HG03196 (cell line): ENCODE measurements around the gene ICOSLG.
"Not testable (repeated sequence)": the region's sequence is repeated elsewhere in the genome, so short reads cannot be mapped to it uniquely, and the experiment has no call there.

Experiments
- ATAC-seq: cut with Tn5 transposase; IDR thresholded peaks from one replicate; pipeline ENCODE4 v1.9.1; 2021; ENCODE audit not compliant: unreplicated experiment

The ICOSLG gene

GRCh38 chr21:44227614-44228013 is 13.1 kb downstream of the ICOSLG start:
- ATAC-seq, result not testable (repeated sequence)

DNA sequence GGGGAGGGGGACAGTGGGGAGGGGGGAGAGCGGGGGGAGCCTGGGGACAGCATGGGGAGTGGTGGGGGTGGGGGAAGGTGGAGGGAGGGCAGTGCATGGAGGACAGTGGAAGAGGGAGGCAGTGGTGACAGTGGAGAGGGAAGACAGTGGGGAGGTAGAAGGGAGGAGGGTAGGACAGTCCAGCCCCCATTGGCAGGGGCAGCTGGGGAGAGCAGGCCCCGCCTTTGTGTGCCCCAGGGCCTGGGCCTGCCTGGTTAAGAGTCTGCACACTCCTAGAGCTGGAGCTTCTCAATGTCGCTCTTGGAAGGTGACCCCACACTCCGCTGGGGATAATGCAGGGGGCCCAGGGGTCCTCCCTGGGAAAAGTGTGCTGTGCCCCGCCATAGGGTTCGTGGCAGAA is 15.1 kb downstream of the ICOSLG start:
- ATAC-seq, result not testable (repeated sequence)

DNA sequence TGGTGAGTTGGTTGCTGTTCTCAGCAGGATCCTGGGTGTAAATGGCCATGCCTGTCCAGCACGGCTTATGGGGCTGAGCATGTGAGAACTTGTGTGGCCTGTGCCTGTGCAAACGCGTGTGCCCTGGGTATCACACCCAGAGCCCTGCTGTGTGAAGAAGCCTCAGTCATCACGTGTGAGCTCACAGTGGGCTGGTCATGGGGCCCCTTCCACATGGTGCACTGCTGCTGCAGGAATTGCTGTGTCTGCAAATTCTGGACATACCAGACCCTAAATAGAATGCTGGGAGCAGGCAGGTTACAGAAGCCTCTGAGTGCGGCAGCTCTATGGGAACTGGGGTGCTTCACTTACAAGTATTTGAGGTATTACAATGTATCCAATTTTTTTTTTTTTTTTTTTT is 17.4 kb downstream of the ICOSLG start:
- ATAC-seq, result not testable (repeated sequence)

DNA sequence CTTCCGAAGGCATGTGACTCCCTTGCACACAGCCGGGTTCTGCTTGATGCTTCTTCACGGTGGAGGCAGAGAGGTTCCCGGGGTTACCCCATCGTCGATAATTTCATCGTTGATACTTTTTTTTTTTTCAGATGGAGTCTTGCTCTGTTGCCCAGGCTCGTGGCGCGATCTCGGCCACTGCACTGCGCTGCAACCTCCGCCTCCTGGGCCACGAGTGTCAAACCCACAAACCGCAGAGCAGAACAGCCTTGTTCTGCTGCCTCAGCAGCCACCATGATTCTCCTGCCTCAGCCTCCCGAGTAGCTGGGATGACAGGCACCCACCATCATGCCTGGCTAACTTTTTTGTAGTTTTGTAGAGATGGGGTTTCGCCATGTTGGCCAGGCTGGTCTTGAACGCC is 20.1 kb downstream of the ICOSLG start:
- ATAC-seq, result not testable (repeated sequence)

DNA sequence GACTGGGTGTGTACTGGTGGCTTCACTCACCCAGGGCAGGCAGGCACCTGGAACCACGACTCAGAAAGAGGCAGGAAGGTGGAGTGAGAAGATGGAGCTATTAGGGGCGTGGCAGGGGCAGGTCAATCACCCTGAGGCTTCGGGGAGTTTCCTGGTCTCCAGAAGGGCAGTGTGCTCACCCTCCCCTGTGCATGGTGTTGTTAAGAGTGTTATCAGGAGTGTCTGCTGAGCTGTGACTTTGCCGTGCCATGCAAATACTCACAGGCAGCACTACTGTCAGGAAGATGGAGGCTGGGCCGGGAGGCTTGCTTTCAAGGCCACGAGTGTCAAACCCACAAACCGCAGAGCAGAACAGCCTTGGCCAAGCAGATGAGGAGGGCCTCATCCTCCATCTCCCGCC is 22.3 kb downstream of the ICOSLG start:
- ATAC-seq, result not testable (repeated sequence)

GRCh38 chr21:44211978-44212377 is 28.8 kb downstream of the ICOSLG start:
- not testable (repeated sequence) for ATAC-seq

DNA sequence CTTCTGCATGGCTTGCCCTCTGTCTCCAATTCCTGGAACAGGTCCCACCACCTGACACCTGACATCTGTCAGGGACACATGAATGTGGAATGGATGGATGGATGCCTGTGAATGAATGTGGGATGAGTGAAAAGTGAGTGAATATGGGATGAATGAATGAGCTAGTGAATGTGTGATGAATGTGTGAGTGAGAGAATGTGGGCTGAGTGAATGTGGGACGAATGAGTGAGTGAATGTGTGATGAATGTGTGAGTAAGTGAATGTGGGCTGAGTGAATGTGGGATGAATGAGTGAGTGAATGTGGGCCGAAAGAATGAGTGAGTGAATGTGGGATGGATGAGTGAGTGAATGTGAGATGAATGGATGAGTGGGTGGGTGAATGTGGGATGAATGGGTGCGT is 29.2 kb downstream of the ICOSLG start:
- ATAC-seq, result not testable (repeated sequence)

DNA sequence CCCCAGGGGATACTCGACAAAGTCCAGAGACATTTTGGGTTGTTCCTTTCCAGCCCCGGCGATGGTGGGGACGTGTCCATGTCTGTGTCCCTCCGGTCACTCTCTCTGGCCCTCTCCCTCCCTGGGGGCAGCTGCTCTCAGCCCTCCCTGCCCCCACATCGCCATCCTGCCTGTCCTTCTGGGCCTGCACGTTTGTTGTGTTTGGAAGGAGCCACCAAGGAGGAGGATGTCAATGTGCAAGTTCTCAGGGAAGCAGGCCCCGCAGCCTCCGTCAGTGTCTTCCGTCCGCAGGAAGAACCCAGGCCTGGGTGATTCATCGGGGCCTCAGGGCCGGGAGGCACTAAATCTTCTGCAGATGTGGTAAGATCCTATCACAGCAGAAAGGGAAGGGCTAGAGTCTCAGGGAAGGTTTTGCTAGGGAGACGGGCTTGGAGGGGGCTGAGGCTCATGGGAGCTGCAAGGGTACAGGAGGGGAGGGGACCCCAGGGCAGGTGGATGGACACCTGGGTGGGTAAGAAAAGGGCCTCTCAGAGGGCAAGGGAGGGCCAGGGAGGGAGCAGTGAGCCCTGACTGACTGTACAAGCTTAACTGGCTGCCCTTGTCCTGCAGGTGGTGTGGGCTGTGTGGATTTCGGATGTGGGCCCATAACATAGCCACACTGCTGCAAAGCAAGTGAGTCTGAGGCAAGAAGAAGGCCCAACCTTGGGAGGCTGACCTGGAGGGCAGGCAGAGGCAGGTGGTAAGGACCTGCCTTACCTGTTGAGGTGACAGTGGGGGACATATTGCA is 32.7 kb downstream of the ICOSLG start:
- not testable (repeated sequence) for ATAC-seq

DNA sequence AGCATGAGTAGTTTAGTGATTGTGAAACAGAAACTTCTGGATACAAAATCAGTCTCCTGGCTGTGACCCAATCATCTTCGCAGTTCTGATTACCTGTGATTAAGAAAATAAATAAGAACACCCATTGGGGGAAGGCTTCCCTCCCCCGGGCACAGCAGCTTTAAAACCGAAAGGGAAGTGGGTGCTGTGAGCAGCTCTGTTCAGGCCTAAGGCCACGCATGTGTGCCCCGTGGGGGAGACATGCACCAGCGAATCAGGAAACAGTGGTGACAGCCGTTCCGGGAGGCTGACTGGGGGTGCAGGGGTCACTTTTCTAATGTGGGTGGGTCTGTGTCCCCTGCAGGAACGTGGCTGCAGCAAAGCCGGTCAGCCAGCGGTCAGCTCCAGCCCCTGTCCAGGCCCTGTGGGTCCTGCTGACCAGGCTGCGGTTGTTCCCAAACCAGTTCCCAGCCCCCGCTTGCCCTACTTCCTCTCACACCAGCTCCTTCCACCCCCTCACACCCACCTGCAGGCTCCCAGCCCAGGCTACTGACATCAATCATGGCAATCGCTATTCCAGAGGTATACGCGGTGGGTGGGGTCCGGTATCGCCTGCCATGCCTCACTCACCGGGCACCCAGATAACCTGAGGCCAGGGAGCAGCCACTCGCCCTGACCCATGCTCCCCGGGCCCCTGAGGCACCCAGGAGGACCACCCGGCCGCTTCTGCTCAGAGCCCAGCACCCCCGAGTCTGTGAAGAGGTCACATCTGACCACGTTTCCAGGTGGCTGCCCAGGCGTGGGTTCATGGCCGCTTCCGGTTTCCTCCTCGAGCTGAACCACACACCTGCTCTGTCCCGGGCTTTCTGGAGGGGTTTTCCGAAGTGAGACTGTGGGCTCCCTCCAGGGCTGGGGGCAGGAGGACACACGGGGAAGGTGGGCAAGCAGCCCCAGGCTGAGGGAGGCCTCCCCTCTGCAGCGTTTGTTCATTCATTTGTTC is 33.8 kb downstream of the ICOSLG start:
- peak; percentile 60 for ATAC-seq

- peak; percentile 5 for ATAC-seq
Measured at GRCh38 chr21:44206187-44206586, 34.6 kb downstream of the ICOSLG start.

DNA sequence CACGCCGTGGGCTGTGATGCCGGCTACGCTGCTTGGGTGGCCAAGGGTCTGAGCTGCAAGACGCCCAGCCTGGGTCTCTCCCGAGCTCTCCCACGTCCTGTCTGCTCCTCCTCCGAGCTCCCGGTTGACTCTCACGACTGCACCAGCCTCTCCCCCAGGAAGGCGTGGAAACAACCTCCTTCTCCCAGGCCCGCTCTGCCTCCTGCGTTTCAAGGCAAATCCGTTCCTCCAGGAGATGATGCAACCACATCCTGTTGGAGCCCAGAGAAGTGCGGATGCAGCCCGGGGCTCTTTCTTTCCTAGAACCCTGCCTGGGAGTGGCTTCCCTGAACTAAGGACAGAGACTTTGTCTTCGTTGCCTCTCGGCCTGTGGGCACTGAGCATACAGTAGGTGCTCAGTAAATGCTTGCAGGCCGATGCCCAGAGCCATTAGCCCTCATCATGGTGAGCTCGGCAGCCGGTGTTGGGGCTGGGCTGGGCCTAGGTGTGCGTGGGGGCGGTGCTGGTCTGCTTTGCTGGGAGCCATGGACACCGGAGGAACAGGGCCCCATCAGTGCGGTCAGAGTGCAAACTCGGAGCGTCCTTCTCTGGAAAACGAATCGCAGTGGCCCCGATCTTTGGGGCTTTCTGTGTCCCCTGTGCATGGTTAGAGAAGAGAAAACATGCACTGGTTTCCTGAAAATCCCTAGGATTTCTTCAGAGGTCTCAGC is 38.0 kb downstream of the ICOSLG start:
- ATAC-seq, result not testable (repeated sequence)

DNA sequence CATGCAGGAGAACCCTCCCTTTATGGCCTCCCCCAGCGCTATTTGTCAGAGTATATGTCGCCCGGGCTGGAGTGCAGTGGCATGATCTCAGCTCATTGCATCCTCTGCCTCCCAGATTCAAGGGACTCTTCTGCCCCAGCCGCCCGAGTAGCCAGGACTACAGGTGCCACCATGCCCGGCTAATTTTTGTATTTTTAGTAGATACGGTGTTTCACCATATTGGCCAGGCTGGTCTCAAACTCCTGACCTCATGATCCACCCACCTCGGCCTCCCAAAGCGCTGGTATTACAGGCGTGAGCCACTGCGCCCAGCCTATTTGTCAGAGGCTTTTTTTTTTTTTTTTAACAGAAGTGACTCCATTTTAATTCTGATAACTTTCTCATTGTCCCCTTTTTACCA is 40.7 kb downstream of the ICOSLG start:
- not testable (repeated sequence) for ATAC-seq

DNA sequence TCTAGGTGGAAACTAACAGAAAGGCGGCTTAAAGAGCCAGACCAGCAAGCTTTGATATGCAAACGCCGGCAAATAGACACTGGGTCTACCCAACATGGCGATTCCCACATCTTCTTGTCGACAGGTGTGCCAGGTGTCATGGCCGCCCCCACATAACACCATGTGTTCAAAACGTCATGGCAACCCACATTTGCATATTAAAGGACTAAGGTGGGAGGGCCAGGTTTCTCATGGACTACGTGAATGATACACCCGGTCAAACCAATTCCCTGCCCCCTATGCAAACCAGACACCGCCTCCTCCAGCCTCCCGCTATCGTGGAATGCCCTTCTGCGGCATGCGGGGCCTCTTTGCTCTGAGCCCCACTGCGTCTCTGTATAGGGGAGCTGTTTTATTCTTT is 41.3 kb downstream of the ICOSLG start:
- ATAC-seq, result no peak

DNA sequence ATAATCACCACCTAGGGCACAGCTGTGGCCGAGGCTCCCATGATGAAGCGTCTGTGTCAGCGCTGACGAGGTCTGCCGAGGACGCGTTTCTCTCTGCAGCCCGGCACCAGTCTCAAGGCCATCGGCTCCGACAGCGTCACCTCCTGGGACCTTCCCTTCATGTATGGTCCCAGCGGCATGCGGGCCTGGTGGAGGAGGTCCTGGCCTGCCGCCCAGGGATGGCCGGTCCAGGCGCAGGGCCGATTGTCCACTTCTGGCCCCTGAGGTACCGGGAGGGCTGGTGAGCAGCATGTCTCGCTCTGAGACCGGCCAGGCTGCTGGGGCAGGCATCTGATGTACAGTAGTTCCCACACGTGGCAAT is 43.6 kb downstream of the ICOSLG start:
- not testable (repeated sequence) for ATAC-seq

DNA sequence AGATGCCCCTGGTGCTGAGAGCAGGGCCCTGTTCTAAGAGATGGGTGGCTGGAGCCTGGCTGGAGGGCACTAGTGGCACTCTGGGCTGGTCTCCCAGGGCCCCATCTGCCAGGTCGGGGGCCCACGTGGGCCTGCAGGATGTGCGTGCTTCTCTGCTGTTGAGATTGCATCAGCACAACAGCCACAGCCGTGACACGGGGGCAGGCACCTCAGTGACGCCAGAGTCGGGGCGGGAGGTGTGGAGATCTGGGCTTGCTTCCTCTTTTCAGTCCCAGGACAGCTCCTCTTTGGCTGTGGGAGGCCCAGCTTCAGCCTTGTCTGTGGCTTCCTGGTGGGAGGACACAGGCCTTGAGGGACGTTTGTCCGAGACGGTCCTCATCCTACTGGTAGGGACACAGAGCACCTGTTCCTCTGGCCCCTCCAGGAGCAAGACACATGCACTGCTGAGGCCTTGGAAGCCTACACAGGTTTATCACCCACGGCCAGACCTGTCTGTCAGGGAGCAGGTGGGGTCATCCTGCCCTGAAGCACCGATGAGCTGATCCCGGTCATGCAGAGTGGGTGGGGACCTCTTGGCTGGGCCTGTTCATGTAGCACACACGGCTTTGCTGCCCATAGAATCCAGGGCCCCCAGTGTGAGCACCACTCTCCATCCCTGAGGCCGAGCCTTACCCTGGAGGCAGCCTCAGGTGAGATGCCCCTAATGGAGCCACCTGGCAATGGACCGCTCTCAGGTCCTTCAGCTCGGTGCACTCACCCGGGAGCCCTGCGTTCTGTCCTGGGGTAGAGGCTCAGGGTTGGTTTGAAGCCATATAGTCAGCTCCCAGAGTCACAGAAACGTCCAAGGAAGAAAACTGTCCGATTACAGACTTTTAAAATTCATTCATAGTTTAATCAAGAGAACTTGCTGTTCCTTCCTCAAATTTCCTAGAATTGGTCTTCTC is 44.3 kb downstream of the ICOSLG start:
- ATAC-seq, result not testable (repeated sequence)

DNA sequence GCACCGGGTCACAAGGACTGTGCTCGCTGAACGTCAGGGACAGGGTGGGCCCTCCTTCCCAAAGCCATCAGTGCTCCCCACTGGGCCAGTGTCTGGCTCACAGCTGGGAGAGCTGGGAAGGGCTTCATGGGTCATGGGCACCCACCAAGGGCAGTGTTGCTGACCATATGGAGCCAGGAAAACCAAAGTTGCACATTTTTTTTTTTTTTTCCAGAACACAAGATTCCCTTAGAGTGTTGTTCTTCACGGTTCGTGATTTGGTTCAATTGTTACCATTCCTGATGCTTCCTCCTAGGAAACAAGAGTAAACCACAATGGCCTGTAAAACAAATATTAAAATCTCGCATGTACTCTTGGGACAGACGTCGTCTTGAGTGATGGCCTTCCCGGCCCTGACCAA is 45.9 kb downstream of the ICOSLG start:
- ATAC-seq, result not testable (repeated sequence)

DNA sequence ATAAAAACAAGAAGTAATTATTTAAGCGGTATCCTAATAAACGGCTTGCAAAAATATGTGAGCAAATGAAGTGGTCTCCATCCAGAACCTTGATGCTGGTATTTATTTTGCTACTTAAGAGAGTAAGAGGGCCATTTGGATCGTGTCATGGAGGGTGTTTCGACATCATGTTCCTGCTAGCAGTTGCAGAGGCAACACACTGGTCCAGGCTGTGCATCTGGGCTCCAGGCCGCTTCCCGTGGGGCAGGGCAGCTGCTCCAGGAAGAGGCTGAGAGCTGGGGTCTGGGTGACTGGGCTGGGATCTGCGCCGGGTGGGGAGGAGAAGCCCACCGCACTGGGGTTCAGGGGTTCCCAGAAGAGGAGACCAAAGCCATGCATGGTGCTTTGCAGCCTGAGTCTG is 46.3 kb downstream of the ICOSLG start:
- ATAC-seq, result not testable (repeated sequence)

DNA sequence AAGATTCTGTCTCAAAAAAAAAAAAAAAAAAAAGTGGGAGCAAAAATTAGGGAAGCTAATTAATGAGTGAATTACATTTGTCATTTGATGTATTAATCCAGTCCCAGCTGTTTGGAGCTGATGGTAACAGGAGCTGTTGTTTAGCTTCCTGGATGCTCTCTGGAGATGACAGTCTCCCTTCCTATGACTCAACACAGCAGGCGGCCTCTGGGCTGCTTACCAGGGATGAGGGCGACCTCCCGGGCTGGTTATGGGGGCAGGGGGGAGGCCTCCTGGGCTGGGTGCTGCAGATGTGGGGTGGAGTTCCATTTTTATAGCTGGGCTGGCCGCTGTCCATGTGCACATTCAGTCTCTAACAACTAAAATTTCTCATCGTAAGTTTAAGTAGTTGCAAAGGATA is 47.6 kb downstream of the ICOSLG start:
- not testable (repeated sequence) for ATAC-seq

- ATAC-seq, result not testable (repeated sequence)
Measured at GRCh38 chr21:44190349-44191271, 50.1 kb downstream of the ICOSLG start.
